Measurements from ENCODE around the gene OXLD1.

Gene OXLD1

GRCh38 chr17:81666342-81667191 is at the start of gene OXLD1, which contains the start of gene CCDC137:
OXLD1 (minus strand) TSS chr17:81666605; CDS start chr17:81666577, 28 bp downstream.
CCDC137 (plus strand) TSS chr17:81666737; CDS start chr17:81666767, 30 bp downstream.
- H3K4me3 ChIP-seq (ENCODE audit: low read length) = peak within 1 kb of the TSS; percentile 86
- TF ChIP-seq, protein P1, sequence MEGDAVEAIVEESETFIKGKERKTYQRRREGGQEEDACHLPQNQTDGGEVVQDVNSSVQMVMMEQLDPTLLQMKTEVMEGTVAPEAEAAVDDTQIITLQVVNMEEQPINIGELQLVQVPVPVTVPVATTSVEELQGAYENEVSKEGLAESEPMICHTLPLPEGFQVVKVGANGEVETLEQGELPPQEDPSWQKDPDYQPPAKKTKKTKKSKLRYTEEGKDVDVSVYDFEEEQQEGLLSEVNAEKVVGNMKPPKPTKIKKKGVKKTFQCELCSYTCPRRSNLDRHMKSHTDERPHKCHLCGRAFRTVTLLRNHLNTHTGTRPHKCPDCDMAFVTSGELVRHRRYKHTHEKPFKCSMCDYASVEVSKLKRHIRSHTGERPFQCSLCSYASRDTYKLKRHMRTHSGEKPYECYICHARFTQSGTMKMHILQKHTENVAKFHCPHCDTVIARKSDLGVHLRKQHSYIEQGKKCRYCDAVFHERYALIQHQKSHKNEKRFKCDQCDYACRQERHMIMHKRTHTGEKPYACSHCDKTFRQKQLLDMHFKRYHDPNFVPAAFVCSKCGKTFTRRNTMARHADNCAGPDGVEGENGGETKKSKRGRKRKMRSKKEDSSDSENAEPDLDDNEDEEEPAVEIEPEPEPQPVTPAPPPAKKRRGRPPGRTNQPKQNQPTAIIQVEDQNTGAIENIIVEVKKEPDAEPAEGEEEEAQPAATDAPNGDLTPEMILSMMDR (conservative IDR thresholded peaks at IDR 0.05; ENCODE audit: low read depth, low read length) = no peak
- DNase-seq (ENCODE audit: low read depth) = peak; percentile 86

DNA sequence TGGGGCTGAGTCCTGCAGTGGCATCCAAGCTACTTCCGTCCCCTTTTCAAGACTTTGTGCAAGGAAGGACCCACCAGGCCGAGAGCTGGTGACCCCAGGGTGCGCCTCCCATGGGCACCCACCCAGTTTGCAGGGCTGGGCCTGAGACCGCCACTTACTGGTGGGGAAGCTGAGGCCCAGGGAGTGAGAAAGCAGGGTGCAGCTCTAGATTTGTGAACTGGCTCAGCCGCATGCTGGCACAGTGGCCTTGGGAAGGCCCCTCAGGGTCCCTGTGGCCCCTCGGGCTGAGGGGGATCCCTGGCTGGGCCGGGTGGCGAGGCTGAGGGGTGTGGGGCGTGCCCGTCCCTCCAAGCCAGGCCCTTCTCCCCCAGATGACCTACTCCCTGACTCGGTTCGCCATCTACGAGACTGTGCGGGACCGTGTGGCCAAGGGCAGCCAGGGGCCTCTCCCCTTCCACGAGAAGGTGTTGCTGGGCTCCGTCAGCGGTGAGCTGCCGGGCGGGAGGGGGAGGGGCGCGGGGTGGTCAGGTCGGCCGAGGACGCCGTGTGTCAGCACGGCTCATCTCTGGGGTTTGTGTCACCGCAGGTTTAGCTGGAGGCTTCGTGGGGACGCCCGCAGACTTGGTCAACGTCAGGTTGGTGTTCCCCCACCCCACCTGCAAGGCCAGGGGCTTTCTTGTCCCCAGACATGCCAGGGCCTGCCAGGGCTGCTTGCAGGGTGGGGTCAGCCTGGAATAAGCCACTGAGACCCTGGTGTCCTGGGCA is 48.9 kb upstream of the OXLD1 start:
- TF ChIP-seq, protein P1 (conservative IDR thresholded peaks at IDR 0.05; ENCODE audit: low read depth, low read length) = no peak
- H3K4me3 ChIP-seq (ENCODE audit: low read length) = no peak overlapping the region
- DNase-seq (ENCODE audit: low read depth) = no peak

DNA sequence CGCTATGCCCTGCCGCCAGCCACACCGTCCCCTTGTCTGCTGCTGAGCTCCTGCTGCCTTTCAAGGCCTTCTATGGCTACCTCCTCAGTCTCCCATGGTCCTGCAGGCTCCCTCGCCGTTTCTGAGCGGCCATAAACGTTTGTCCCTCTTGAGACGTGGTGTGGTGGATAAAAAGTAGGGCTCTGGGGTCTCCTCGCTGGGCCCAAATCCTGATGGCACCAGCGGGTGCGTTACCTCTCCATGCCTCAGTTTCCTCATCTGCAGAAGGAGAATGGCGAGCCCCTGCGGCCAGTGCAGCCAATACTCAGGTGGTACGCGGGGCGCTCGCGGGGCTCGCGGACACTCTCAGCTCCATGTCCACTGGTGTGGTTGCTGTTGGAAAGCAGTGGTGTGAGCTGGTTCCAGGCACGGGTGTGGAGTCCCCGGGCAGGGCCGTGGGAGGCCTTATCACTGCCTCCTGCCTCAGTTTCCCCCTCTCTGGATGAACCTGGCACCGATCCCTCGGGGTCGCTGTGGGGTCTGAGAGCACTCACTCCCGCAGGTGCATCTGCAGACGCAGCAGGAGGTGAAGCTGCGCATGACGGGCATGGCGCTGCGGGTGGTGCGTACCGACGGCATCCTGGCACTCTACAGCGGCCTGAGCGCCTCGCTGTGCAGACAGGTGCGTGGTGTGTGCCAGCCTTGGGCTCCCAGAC is 48.2 kb upstream of the OXLD1 start:
- TF ChIP-seq, protein P1 (conservative IDR thresholded peaks at IDR 0.05; ENCODE audit: low read depth, low read length) = no peak
- peak overlapping the region; percentile 62 for H3K4me3 ChIP-seq (ENCODE audit: low read length)
- DNase-seq (ENCODE audit: low read depth) = no peak

DNA sequence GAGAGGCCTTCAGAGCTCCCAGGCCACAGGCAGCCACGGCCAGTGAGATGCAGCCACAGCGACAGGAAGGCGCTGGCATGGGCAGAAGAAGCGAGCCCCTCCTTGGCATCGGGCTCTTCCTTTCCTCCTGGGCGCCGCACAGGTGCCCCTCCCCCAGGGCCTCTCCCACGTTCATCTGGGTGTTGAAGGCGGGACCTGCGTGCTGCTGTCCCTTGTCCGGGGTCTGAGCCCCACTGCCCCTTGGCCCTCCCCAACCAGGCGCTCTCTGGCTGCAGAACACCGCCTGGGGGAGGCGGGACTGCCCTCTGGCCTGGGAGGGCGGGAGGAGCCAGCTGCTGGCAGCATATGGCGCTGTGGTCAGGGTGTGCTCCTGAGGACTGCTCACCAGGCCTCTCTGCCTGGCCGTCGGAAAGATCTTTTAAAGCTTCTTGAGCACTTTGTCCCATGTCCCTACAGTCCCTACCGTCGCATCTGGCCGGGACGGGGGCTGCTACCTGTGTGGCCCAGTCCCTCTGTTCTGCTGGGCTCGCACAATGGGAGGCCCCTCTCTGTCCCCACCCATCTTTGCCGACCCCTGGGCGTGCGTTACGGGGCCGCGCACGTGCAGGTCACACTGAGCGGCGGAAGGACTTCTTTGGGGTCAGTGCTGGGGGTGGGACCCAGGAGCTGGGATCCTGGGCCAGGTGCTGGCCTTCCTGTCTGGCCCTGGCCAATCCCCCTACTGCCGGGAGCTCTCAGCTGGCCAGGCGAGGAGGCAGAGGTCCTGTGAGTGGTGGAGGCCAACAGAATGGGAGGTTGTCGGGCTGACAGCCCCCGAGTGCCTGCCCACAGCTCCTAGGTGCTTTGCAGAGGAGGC is 47.4 kb upstream of the OXLD1 start:
- TF ChIP-seq, protein P1 (conservative IDR thresholded peaks at IDR 0.05; ENCODE audit: low read depth, low read length) = no peak
- peak overlapping the region; percentile 62 for H3K4me3 ChIP-seq (ENCODE audit: low read length)
- DNase-seq (ENCODE audit: low read depth) = no peak

DNA sequence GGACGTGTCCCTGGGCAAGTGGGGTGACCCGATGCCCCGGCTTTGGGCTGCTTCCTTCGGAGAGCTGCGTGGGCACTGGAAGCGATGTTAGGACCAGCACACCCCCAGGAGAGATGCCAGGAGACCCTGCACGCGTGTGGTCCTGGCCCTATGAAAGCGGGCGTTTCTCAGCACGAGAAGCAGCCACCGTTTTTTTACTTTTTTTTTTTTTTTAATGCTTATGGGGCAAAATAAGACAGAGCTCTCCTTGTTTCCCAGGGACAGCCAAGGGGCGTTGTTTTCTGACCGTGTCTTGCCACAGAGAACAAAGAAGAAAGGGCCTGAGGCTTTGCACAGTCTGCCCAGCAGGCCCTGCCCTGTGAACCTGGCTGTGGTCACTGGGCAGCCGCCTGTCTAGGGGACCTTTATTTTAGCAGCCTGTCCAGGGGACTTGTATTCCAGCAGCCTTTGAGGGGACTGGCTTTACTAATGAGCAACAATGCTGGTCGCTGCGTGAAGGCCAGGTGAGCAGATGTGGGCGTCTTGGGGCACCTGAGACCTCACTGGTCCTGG is 46.7 kb upstream of the OXLD1 start:
- DNase-seq (ENCODE audit: low read depth) = no peak
- TF ChIP-seq, protein P1 (conservative IDR thresholded peaks at IDR 0.05; ENCODE audit: low read depth, low read length) = no peak
- H3K4me3 ChIP-seq (ENCODE audit: low read length) = peak overlapping the region; percentile 62

DNA sequence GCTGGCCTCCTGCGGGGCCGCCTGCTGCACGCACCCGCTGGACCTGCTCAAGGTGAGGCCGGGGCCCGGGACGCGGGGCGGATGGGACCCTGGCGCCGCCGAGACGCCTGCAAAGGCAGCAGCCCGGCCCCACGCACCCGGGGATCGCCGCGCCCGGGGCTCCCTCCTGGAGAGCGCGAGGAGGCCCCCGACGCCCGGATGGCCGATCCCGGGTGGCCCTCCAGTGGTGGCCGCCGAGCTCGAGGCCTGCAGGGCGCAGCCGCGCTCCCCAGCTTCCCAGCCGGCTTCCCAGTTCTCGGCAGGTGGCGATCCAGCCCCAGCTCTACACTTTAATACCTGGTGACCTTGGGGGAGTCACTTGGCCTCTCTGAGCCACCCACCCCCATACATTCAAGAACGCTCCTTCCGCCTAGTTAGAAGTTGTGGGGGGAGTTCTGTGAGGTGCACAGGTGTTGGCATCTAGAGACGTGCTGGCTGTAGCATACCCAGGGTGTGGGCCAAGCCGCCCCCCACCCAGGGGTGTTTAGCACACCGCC is 46.1 kb upstream of the OXLD1 start:
- TF ChIP-seq, protein P1 (conservative IDR thresholded peaks at IDR 0.05; ENCODE audit: low read depth, low read length) = peak; percentile 19
- peak overlapping the region; percentile 62 for H3K4me3 ChIP-seq (ENCODE audit: low read length)
- no peak for DNase-seq (ENCODE audit: low read depth)

All from retinal pigment epithelial cell (primary cell).